Astrocyte of the spinal cord (primary cell): Measurements from ENCODE around the gene CRACDL.

Experiments used
- DNase-seq: peaks from one replicate; pipeline ENCODE4 v3.0.0; 2011; ENCODE audit warnings: low read depth, low spot score
- H3K4me3 ChIP-seq: 2 replicates; pipeline ENCODE4 v1.5.1; 2011; ENCODE audit warnings: low read depth, mild to moderate bottlenecking, low read length, moderate library complexity
- in situ Hi-C: cut with HindIII; loops from 2 replicates; pipeline ENCODE4 v1.10.0; 2017; ENCODE audit warnings: low sequenced_read_pairs
- TF ChIP-seq, protein P1 (sequence below): IDR thresholded peaks from 2 replicates; pipeline ENCODE4 v1.5.1; 2012; ENCODE audit warnings: low read depth, mild to moderate bottlenecking, low read length, inconsistent platforms

Gene CRACDL

DNA sequence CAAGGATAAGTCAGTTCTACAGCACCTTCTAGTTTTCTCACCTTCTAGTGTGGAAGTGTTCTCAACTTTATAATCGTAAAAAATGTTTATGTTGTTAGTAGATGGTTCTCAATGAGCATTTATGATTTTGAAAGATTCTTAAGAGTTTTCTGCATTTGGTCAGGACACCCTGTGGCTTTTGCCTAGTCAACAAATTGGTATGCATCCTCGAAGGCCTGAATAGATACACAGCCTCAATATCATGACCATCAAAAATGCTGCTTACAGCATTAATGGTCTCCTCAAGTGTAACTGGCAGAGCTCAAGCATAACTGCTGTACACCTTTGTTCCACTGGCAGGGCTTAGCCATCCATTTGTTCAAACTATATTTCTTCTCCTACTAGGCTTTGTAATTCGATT lies 96.7 kb downstream of the CRACDL start:
- TF ChIP-seq, protein P1, sequence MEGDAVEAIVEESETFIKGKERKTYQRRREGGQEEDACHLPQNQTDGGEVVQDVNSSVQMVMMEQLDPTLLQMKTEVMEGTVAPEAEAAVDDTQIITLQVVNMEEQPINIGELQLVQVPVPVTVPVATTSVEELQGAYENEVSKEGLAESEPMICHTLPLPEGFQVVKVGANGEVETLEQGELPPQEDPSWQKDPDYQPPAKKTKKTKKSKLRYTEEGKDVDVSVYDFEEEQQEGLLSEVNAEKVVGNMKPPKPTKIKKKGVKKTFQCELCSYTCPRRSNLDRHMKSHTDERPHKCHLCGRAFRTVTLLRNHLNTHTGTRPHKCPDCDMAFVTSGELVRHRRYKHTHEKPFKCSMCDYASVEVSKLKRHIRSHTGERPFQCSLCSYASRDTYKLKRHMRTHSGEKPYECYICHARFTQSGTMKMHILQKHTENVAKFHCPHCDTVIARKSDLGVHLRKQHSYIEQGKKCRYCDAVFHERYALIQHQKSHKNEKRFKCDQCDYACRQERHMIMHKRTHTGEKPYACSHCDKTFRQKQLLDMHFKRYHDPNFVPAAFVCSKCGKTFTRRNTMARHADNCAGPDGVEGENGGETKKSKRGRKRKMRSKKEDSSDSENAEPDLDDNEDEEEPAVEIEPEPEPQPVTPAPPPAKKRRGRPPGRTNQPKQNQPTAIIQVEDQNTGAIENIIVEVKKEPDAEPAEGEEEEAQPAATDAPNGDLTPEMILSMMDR = no peak

DNA sequence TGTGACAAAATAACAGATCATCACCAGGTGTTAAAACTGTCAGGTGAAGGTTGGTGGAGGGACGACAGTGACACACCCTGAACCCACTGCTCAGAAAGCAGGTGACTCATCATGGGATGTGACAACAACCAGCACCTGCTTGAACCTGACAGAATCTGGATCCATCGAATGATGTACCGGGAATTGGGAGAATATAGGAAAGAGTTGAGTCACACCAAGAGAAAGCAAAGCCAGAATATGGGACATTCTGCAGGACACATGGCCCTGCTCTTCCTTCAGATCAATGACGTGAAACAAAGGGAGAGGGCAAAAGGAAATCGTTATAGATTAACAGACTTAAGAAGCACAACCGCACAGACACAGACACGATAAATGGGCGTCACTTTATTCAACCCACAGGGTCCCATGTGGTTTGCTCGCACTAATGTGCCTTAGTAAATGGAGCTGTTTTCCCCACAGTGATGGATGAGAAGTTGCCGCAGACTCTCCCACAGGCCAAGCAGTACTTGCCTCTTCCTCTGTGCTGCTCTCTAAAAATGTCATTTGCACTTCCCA lies 100.1 kb downstream of the CRACDL start:
- no peak for DNase-seq
- H3K4me3 ChIP-seq = no peak overlapping the region
- in situ Hi-C loops = no loop called here
- TF ChIP-seq, protein P1 = no peak

More for the DNA sequence above, 96.7 kb downstream of the CRACDL start:
- in situ Hi-C loops = no loop called here
- DNase-seq = peak; percentile 45
- no peak overlapping the region for H3K4me3 ChIP-seq

DNA sequence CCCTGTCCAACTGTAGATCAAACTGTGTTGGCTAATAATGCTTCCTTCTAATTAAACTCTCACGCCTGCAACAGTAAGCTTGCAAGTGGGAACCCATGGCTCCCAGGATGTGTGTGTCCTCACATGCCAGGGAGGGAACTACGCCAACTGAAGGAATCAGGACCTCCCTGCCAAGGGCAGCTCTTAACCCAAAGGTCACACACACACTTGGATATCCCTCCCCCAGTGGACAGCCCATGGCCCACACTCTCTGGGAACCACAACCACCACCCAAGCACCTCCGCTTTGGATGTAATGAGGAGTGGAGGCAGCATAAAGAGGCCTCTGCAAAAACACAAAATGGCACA lies 102.1 kb downstream of the CRACDL start:
- in situ Hi-C loops = no loop called here
- no peak overlapping the region for H3K4me3 ChIP-seq
- TF ChIP-seq, protein P1 = no peak
- DNase-seq = no peak

DNA sequence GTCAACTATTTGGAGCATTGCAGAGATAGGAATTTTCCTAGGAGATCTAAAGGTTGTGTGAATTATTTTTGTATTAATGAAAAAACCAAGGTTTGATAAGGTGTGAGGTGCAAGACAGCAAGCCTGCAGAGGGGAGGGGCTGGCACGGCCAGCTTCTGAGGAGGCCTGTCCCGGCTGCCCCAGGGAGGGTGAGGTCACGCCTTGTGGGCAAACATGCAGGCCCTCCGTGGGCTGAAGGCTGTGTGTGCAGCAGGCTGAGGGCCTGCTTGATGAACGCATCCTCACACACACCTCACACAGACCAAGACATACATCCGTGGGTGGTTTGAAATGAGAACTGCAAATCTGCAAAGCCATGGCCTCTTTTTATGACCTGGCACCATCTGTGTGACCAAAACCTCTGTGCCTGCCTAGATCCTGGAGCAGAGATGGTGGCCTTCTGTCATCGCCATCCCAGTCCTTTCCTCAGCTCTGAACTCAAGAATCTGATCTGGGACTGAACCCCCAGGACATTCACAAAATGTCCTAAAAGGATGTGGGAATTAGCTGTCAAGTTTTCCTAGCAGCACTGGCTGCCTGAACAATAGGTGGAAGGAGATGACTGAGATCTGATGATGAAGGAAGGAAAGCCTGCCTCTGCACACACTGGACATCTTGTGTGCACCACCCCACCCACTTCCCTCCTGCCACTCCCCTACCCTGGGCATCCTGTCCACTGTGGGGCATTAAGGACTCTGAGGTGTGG lies 102.7 kb downstream of the CRACDL start:
- no peak overlapping the region for H3K4me3 ChIP-seq
- in situ Hi-C loops = no loop called here
- DNase-seq = no peak
- TF ChIP-seq, protein P1 = no peak

DNA sequence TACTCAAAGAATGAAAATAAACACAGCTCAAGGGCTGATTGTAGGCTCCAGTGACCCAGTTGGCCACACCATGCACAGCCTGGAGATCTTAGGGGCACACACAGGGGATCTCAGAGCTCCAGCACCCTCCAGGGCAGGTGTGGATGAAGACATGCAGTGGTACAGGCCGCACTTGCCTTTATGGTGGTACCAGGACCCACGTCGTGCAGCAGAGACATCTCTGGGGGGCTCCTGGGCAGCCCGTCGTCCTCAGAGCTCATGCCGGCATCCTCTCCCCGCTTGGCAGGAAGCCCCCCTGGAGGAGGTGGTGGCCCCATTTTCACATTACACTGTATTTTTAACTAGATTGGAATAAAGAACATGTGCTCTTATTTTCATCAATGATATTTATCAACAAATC lies 103.9 kb downstream of the CRACDL start:
- TF ChIP-seq, protein P1 = no peak
- DNase-seq = no peak
- in situ Hi-C loops = no loop called here
- no peak overlapping the region for H3K4me3 ChIP-seq

DNA sequence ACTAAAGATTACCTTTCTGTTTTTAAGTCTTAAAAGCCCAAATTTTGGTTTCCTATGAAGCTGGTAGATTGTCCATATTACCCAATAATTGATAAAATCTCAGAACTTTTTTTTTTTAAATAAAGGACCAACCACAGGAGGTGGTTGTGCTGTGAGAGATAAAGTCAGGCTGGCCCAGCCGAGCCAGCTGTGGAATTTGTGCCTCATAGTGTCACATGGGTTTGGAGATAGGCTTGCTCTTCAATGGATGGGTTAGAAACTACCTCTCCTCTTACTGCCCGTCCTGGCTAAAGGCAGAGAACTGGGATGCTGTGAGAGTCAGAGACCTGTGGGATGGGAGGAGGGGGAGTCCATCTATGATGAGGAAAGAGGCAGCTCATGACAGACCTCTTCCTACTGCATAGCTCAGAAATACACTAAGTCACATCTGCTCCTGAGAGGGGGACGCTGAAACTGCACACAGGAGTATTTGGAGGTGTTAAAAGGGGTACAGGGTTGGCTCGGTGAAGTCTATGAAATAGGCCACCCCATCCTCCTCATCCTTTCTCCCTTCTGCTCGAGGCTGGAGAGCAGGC lies 105.4 kb downstream of the CRACDL start:
- TF ChIP-seq, protein P1 = no peak
- no peak for DNase-seq
- H3K4me3 ChIP-seq = no peak overlapping the region
- in situ Hi-C loops = no loop called here
